NK-92 (cell line): ENCODE results near the gene ZNF181.

Source experiments
- DNase-seq: peaks from one replicate; lab custom pipeline; 2025; ENCODE audit not compliant: unreplicated experiment; lab: John Stamatoyannopoulos, UW

ZNF181 gene

GRCh38 chr19:34757441-34757840, 23.4 kb downstream of the ZNF181 start:
- DNase-seq, result no peak

- no peak for DNase-seq
These were observed 25.3 kb downstream of the ZNF181 start for GRCh38 chr19:34759218-34759917.

GRCh38 chr19:34766386-34766785, 32.3 kb downstream of the ZNF181 start:
- DNase-seq, result no peak

- DNase-seq, result no peak
These were observed 33.9 kb downstream of the ZNF181 start for GRCh38 chr19:34767951-34768350.

- no peak for DNase-seq
These were observed 38.9 kb downstream of the ZNF181 start, which contains the start of gene ZNF599 for GRCh38 chr19:34772697-34773554. TSS of gene ZNF599 (minus strand) at chr19:34773215. CDS start at chr19:34772841, 374 bp downstream.

- no peak for DNase-seq
These were observed 39.5 kb downstream of the ZNF181 start for GRCh38 chr19:34773555-34773864.

GRCh38 chr19:34774857-34775256, 40.8 kb downstream of the ZNF181 start:
- no peak for DNase-seq

- DNase-seq, result no peak
These were observed 44.3 kb downstream of the ZNF181 start for GRCh38 chr19:34778342-34778741.

- DNase-seq, result no peak
These were observed 45.6 kb downstream of the ZNF181 start for GRCh38 chr19:34779652-34780051.

GRCh38 chr19:34786236-34786635, 52.2 kb downstream of the ZNF181 start:
- no peak for DNase-seq

GRCh38 chr19:34787059-34787824, 53.2 kb downstream of the ZNF181 start:
- no peak for DNase-seq

GRCh38 chr19:34788074-34788473, 54.0 kb downstream of the ZNF181 start:
- DNase-seq, result no peak

- no peak for DNase-seq
These were observed 59.5 kb downstream of the ZNF181 start for GRCh38 chr19:34793565-34793964.

- DNase-seq, result no peak
These were observed 60.3 kb downstream of the ZNF181 start for GRCh38 chr19:34794066-34794960.
